Activated CD8-positive, alpha-beta memory T cell treated with anti-CD3 and anti-CD28 coated beads, Interleukin-2, amount 50 U/mL, for 1 hour (primary cell): ENCODE measurements around the gene FLNC.

Experiments
- DNase-seq: peaks from one replicate; pipeline ENCODE4 v3.0.0-alpha.2; 2020; ENCODE audit errors: extremely low read depth

FLNC gene

GRCh38 chr7:128891110-128891941 lies 61.1 kb downstream of the FLNC start:
- DNase-seq, result no peak

- no peak for DNase-seq
Observed at GRCh38 chr7:128891942-128892269, 61.7 kb downstream of the FLNC start.

GRCh38 chr7:128892521-128893250 lies 62.5 kb downstream of the FLNC start:
- DNase-seq, result no peak

- no peak for DNase-seq
Observed at GRCh38 chr7:128893251-128894100, 63.3 kb downstream of the FLNC start.

- DNase-seq, result no peak
Observed at GRCh38 chr7:128894101-128894440, 63.9 kb downstream of the FLNC start.

GRCh38 chr7:128895320-128895719 lies 65.1 kb downstream of the FLNC start:
- no peak for DNase-seq

- DNase-seq, result no peak
Observed at GRCh38 chr7:128899392-128899791, 69.2 kb downstream of the FLNC start.

- no peak for DNase-seq
Observed at GRCh38 chr7:128900237-128900636, 70.0 kb downstream of the FLNC start.

- no peak for DNase-seq
Observed at GRCh38 chr7:128902761-128903585, 72.8 kb downstream of the FLNC start.

- DNase-seq, result no peak
Observed at GRCh38 chr7:128903621-128904361, 73.6 kb downstream of the FLNC start.

- no peak for DNase-seq
Observed at GRCh38 chr7:128904381-128905197, 74.4 kb downstream of the FLNC start.

- DNase-seq, result no peak
Observed at GRCh38 chr7:128906001-128906765, 76.0 kb downstream of the FLNC start.

- DNase-seq, result no peak
Observed at GRCh38 chr7:128906766-128907559, 76.8 kb downstream of the FLNC start.
